Nephron (organoid): ENCODE data around the gene F2RL1.

Source experiments
- H3K27ac Mint-ChIP-seq, 3 experiments: 2 replicates each; pipeline ENCODE4 v1.8.0; 2020; ENCODE audit warnings: mixed read lengths in 3 of 3, mild to moderate bottlenecking in 2 of 3, moderate library complexity in 1 of 3
- H3K27me3 Mint-ChIP-seq: 2 replicates; pipeline ENCODE4 v1.8.0; 2021; ENCODE audit warnings: low read depth, mild to moderate bottlenecking, moderate library complexity, mixed read lengths
- H3K36me3 Mint-ChIP-seq: 2 replicates; pipeline ENCODE4 v1.8.0; 2020; ENCODE audit warnings: low read depth, mixed read lengths
- H3K4me1 Mint-ChIP-seq: 2 replicates; pipeline ENCODE4 v1.8.0; 2020; ENCODE audit warnings: mixed read lengths
- H3K4me3 Mint-ChIP-seq, 3 experiments: 2 replicates each; pipeline ENCODE4 v1.8.0; 2020; ENCODE audit warnings: mild to moderate bottlenecking in 3 of 3, mixed read lengths in 3 of 3, moderate library complexity in 2 of 3
- H3K9me3 Mint-ChIP-seq: 2 replicates; pipeline ENCODE4 v1.8.0; 2020; ENCODE audit warnings: mixed read lengths
- CTCF ChIP-seq, 3 experiments: fragments of 200-600 bp; sonication (generic); IDR thresholded peaks; one replicate each; pipeline ENCODE4 v1.5.0; 2021; ENCODE audit warnings: antibody characterized with exemption in 3 of 3; ENCODE audit not compliant: unreplicated experiment in 3 of 3

F2RL1 gene

GRCh38 chr5:76867038-76867437 is 48.2 kb downstream of the F2RL1 start:
- Mint-ChIP-seq H3K27ac (no peak overlapping the region), H3K36me3 (no peaks in the 10 kb centered on the region), H3K27me3 (no peaks in the 10 kb centered on the region), H3K4me1 (peaks cover 11% of the 10 kb centered on the region), H3K9me3 (no peaks in the 10 kb centered on the region), H3K4me3 (no peak overlapping the region)
- no peak for TF ChIP-seq CTCF (IDR thresholded peaks at IDR 0.05; ENCODE audit: unreplicated experiment in 3 of 3)

GRCh38 chr5:76867827-76868693 is 49.2 kb downstream of the F2RL1 start:
- no peaks in the 10 kb centered on the region for H3K27me3 Mint-ChIP-seq
- H3K27ac Mint-ChIP-seq = peak overlapping the region in 2 of 3 experiments; percentile 17 to 33
- H3K4me3 Mint-ChIP-seq = no peak overlapping the region
- TF ChIP-seq CTCF (IDR thresholded peaks at IDR 0.05; ENCODE audit: unreplicated experiment in 3 of 3) = peak; percentile 82 to 92 (median 87)
- peaks cover 6% of the 10 kb centered on the region for H3K4me1 Mint-ChIP-seq
- no peaks in the 10 kb centered on the region for H3K36me3 Mint-ChIP-seq
- H3K9me3 Mint-ChIP-seq = no peaks in the 10 kb centered on the region

- Mint-ChIP-seq H3K27ac (no peak overlapping the region), H3K9me3 (no peaks in the 10 kb centered on the region)
Observed at GRCh38 chr5:76870046-76870445, 51.2 kb downstream of the F2RL1 start.

GRCh38 chr5:76874088-76874581 is 55.3 kb downstream of the F2RL1 start:
- Mint-ChIP-seq H3K27me3 (peaks cover 4% of the 10 kb centered on the region), H3K27ac (no peak overlapping the region), H3K4me1 (peaks cover 6% of the 10 kb centered on the region), H3K36me3 (no peaks in the 10 kb centered on the region), H3K9me3 (no peaks in the 10 kb centered on the region), H3K4me3 (no peak overlapping the region)
- no peak for TF ChIP-seq CTCF (IDR thresholded peaks at IDR 0.05; ENCODE audit: unreplicated experiment in 3 of 3)

More at GRCh38 chr5:76870046-76870445, 51.2 kb downstream of the F2RL1 start:
- Mint-ChIP-seq H3K4me3 (no peak overlapping the region), H3K4me1 (peaks cover 12% of the 10 kb centered on the region), H3K36me3 (no peaks in the 10 kb centered on the region), H3K27me3 (peaks cover 4% of the 10 kb centered on the region)
- no peak for TF ChIP-seq CTCF (IDR thresholded peaks at IDR 0.05; ENCODE audit: unreplicated experiment in 3 of 3)
